Heart left ventricle (tissue), 16 donors: ENCODE data around the gene KIF18A. TPM values are rescaled to one million over a fixed set of nuclear protein-coding genes. Genes with fewer than 3 reads are reported as not detected.

Experiments
- ATAC-seq, 4 donors: fragments of 200-7000 bp; cut with Tn5 transposase; one replicate each; pipeline ENCODE4 v1.9.1; 2020 to 2022; ENCODE audit warnings: moderate library complexity in 4 of 4, mild to moderate bottlenecking in 3 of 4, moderate number of reproducible peaks in 1 of 4
- DNase-seq, 5 donors: peaks; one replicate each; pipeline ENCODE4 v3.0.0-alpha.2; 2020
- H3K27ac ChIP-seq, 12 donors: fragments of 200-600 bp; sonication (generic) in 4 of 12; one replicate each; pipeline versions ENCODE4 v1.5.0 to v1.8.0; 2016 to 2022; ENCODE audit warnings: mild to moderate bottlenecking in 2 of 12
- H3K27me3 ChIP-seq, 9 donors: fragments of 200-600 bp; sonication (generic) in 2 of 9; one replicate each; pipeline versions ENCODE4 v1.5.1 to v1.8.0; 2016 to 2022; ENCODE audit warnings: mild to moderate bottlenecking in 3 of 9
- H3K36me3 ChIP-seq, 9 donors: fragments of 200-600 bp; sonication (generic) in 2 of 9; one replicate each; pipeline versions ENCODE4 v1.5.0 to v1.8.0; 2018 to 2022; ENCODE audit warnings: mild to moderate bottlenecking in 2 of 9
- H3K4me1 ChIP-seq, 12 donors: fragments of 200-600 bp; sonication (generic) in 4 of 12; one replicate each; pipeline versions ENCODE4 v1.5.0 to v1.8.0; 2016 to 2022; ENCODE audit warnings: mild to moderate bottlenecking in 3 of 12
- H3K4me3 ChIP-seq, 12 donors: fragments of 200-600 bp; sonication (generic) in 4 of 12; one replicate each; pipeline versions ENCODE4 v1.5.0 to v1.8.0; 2017 to 2022; ENCODE audit warnings: mild to moderate bottlenecking in 9 of 12, moderate library complexity in 4 of 12
- H3K9me3 ChIP-seq, 12 donors: fragments of 200-600 bp; sonication (generic) in 4 of 12; one replicate each; pipeline versions ENCODE4 v1.5.0 to v1.8.0; 2016 to 2022; ENCODE audit warnings: mild to moderate bottlenecking in 1 of 12
- POLR2A ChIP-seq, 2 donors: fragments of 450-650 bp; IDR thresholded peaks; one replicate each; pipeline ENCODE4 v1.6.1; 2017; ENCODE audit warnings: antibody characterized with exemption in 2 of 2, mild to moderate bottlenecking in 2 of 2, moderate library complexity in 2 of 2
- WGBS, 4 donors: extraction: QIAGEN DNeasy Blood & Tissue Kit in 2 of 4; methylation state at CpG; one replicate each; pipeline versions ENCODE4 v1.1.5 to v1.1.7; 2013 to 2018; 5-methylcytosine and 5-hydroxymethylcytosine counted together
- intact Hi-C, 10 donors: fragments of 100-400 bp; cut with DNase I; formaldehyde crosslinking; loops; one replicate each; pipeline versions ENCODE4 v1.11.1 to v1.14.2; 2022
- microRNA counts, 2 donors: library from miRNA; unstranded; fragments of <30 nt; microRNA quantifications; one replicate each; lab custom pipeline; 2016
- microRNA-seq, 4 donors: library from miRNA; unstranded; fragments of <30 nt; microRNA quantifications; one replicate each; pipeline versions ENCODE4 to v1.2.0, GENCODE V29; 2017 to 2020
- polyA plus RNA-seq, 2 donors: library from polyadenylated mRNA; stranded (reverse); fragments of 200-250 nt; gene quantifications; one replicate each; pipeline ENCODE4 v1.2.3, GENCODE V29; 2013
- total RNA-seq, 9 donors: library from RNA; depleted of rRNA in 2 of 9; stranded (reverse); fragments of >200 nt in 2 of 9; fragmentation: NEBNext Ultra II Directional in 3 of 9; extraction: Animal tissue kit (Norgen Biotek cat#: 25700) in 3 of 9; gene quantifications; one replicate each; pipeline versions ENCODE4 v1.1.0 to v1.2.4, GENCODE V29; 2016 to 2023
- TF ChIP-seq, protein P1 (sequence below), 12 donors: fragments of 200-600 bp; sonication (generic) in 4 of 12; IDR thresholded peaks; one replicate each; pipeline versions ENCODE4 v1.5.0 to v1.8.0; 2018 to 2022; ENCODE audit warnings: antibody characterized with exemption in 12 of 12, mild to moderate bottlenecking in 5 of 12
- donor health status: ischemic (EF 13 %, LVEDD 7.1; RV severe dilation, severe dysfunction).
- donor health status: healthy with polysubstance abuse.
- donor health status: DM: no; HTN: yes; CAD: no.
- donor health status: DM: no; HTN: no; CAD: no.
- donor health status: ischemic (EF 25% LVEDD 6.9; RV normal size, moderate dysfunction).
- donor health status: ischemic (EF 25% LVEDD 5.7; RV mildly dilated, moderate dysfunction).
- donor health status: healthy.
- donor health status: DM: yes; HTN: yes; CAD: no.
- donor health status: ischemic (EF 35%, LVEDD 5.7; RV mildly dilated, moderate dysfunction).
- donor health status: nonischemic (EF 11% LVEDD 7.7; RV severe dilation, severe dysfunction).
- donor health status: DM: yes; HTN: yes; CAD: no.
- donor health status: PGD.
- donor health status: ischemic (EF 29% LVEDD 5.4; RV normal size, mild dysfunction).
- donor health status: nonischemic (EF 23%, LVEDD 6.1; RV moderate dilation, normal function).

Gene KIF18A
- total and polyA plus RNA-seq, 11 donors = 0.10 to 1.7 (median 0.27) TPM; not detected in 4

DNA sequence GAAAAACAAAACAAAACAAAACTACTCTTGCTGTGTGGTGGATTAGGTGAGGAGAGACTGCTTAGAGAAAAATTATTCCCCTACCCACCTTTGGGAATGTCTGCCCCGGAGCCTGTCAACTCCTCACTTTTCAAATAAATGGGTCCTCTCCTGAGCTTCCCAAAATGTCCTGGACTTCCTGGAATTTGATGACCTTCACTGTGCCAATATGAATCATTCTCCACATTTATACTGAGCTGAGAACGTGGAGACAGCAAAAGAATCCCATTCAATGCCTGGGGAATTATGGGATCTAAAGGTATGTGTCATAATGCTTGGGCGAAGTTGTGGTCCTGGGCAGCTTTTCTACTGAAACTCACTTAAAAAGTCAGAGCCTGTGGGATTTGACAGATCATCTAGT is 136.8 kb downstream of the KIF18A start:
- ATAC-seq = no peak
- no peak for DNase-seq
- H3K9me3 ChIP-seq = no peaks in the 10 kb centered on the region
- H3K36me3 ChIP-seq = no peaks in the 10 kb centered on the region
- no peaks in the 10 kb centered on the region for H3K4me1 ChIP-seq
- no peak overlapping the region for H3K4me3 ChIP-seq
- TF ChIP-seq, protein P1, sequence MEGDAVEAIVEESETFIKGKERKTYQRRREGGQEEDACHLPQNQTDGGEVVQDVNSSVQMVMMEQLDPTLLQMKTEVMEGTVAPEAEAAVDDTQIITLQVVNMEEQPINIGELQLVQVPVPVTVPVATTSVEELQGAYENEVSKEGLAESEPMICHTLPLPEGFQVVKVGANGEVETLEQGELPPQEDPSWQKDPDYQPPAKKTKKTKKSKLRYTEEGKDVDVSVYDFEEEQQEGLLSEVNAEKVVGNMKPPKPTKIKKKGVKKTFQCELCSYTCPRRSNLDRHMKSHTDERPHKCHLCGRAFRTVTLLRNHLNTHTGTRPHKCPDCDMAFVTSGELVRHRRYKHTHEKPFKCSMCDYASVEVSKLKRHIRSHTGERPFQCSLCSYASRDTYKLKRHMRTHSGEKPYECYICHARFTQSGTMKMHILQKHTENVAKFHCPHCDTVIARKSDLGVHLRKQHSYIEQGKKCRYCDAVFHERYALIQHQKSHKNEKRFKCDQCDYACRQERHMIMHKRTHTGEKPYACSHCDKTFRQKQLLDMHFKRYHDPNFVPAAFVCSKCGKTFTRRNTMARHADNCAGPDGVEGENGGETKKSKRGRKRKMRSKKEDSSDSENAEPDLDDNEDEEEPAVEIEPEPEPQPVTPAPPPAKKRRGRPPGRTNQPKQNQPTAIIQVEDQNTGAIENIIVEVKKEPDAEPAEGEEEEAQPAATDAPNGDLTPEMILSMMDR (IDR thresholded peaks at IDR 0.05) = no peak
- TF ChIP-seq POLR2A (IDR thresholded peaks at IDR 0.05) = no peak
- intact Hi-C loops = no loop called here
- H3K27ac ChIP-seq = no peak overlapping the region
- H3K27me3 ChIP-seq = no peaks in the 10 kb centered on the region
- 81 to 89% (median 85%) methylated on average over 3 of the region's 3 CpGs for WGBS, 4 donors

MicroRNAs encoded within 50 kb of the gene (microRNA counts, 767-probe panel; counts per million panel counts)
- 0 to 71.6 counts per million in 2 donors for microRNA hsa-miR-610 (lab: Ali Mortazavi, UCI)

Small RNA genes lying within 50 kb of the gene (microRNA-seq; reads per million reads assigned to microRNA genes)
- gene MIR610 = 0 reads per million in 4 donors

Other genes starting within 250 kb of the KIF18A start
- gene METTL15, start 232 bp upstream of the KIF18A start, total RNA-seq = 10 to 100 TPM in 5 of 9 donors, 1 to 10 TPM in 4; 6.2 to 14.4 (median 10.2) TPM
- 1 to 10 TPM; 5.2 to 7.1 TPM for gene METTL15, start 232 bp upstream of the KIF18A start, polyA plus RNA-seq